HEK293 (cell line): ENCODE measurements around the gene ZNF668.

Experiments
- CTCF ChIA-PET: fragments of 350-600 bp; formaldehyde crosslinking; extraction: SDS; loops from one replicate; lab custom pipeline; 2021; ENCODE audit warnings: antibody characterized with exemption; lab: Yijun Ruan, JAX
- POLR2A ChIA-PET: fragments of 300-600 bp; formaldehyde crosslinking; extraction: SDS; loops from one replicate; lab custom pipeline; 2020; ENCODE audit warnings: antibody characterized with exemption, inconsistent platforms; lab: Yijun Ruan, JAX
- H3K27ac ChIP-seq: fragments of 200-500 bp; sonication (Bioruptor generic); 2 replicates; pipeline ENCODE4 v1.5.1; 2014; ENCODE audit warnings: low read depth, low read length, control low read depth, inconsistent platforms; ENCODE audit errors: extremely low read depth
- H3K36me3 ChIP-seq, 2 experiments: fragments of 200-500 bp in 1 of 2; sonication (Bioruptor generic) in 1 of 2; 1 replicate in 1 of 2; 2 replicates in 1 of 2; pipeline ENCODE4 v1.5.1; 2014 to 2017; ENCODE audit warnings: inconsistent platforms in 2 of 2, low read length in 2 of 2; ENCODE audit not compliant: control insufficient read depth in 2 of 2, insufficient read depth in 1 of 2
- H3K4me1 ChIP-seq: fragments of 200-500 bp; sonication (Bioruptor generic); 2 replicates; pipeline ENCODE4 v1.5.1; 2014; ENCODE audit warnings: mild to moderate bottlenecking, low read length, inconsistent platforms; ENCODE audit not compliant: control insufficient read depth, insufficient read depth
- H3K4me3 ChIP-seq: 2 replicates; pipeline ENCODE4 v1.5.1; 2011; ENCODE audit warnings: low read depth, mild to moderate bottlenecking, control low read depth, low read length, moderate library complexity
- H3K9me3 ChIP-seq: fragments of 200-500 bp; sonication (Bioruptor generic); 2 replicates; pipeline ENCODE4 v1.5.1; 2014; ENCODE audit warnings: low read depth, low read length, inconsistent platforms; ENCODE audit not compliant: control insufficient read depth, insufficient read depth
- REST ChIP-seq: fragments of 450-650 bp; formaldehyde crosslinking; IDR thresholded peaks from 2 replicates; pipeline ENCODE4 v1.5.1; 2016; ENCODE audit warnings: missing biosample characterization, missing genetic modification characterization
- ZBTB17 ChIP-seq: fragments of 450-650 bp; formaldehyde crosslinking; IDR thresholded peaks from 2 replicates; pipeline ENCODE4 v1.5.1; 2016; ENCODE audit warnings: missing biosample characterization, missing genetic modification characterization
- ZNF114 ChIP-seq: fragments of 450-650 bp; formaldehyde crosslinking; IDR thresholded peaks from 2 replicates; pipeline ENCODE4 v1.5.0; 2017; ENCODE audit warnings: missing biosample characterization, missing genetic modification characterization
- ZNF280C ChIP-seq: fragments of 450-650 bp; formaldehyde crosslinking; IDR thresholded peaks from 2 replicates; pipeline ENCODE4 v1.5.1; 2016; ENCODE audit warnings: missing biosample characterization, missing genetic modification characterization
- ZNF518A ChIP-seq: fragments of 450-650 bp; formaldehyde crosslinking; conservative IDR thresholded peaks from 2 replicates; pipeline ENCODE4 v1.5.1; 2016; ENCODE audit warnings: low read depth, missing biosample characterization, missing genetic modification characterization
- ZNF530 ChIP-seq: fragments of 450-650 bp; formaldehyde crosslinking; IDR thresholded peaks from 2 replicates; pipeline ENCODE4 v1.5.1; 2016; ENCODE audit warnings: low read depth, missing biosample characterization, missing genetic modification characterization
- ZNF548 ChIP-seq: fragments of 450-650 bp; formaldehyde crosslinking; IDR thresholded peaks from 2 replicates; pipeline ENCODE4 v1.5.1; 2016; ENCODE audit warnings: missing biosample characterization, missing genetic modification characterization
- ZNF600 ChIP-seq: fragments of 450-650 bp; formaldehyde crosslinking; IDR thresholded peaks from 2 replicates; pipeline ENCODE4 v1.5.1; 2016; ENCODE audit warnings: missing biosample characterization, missing genetic modification characterization
- ZNF677 ChIP-seq: fragments of 450-650 bp; IDR thresholded peaks from 2 replicates; pipeline ENCODE4 v1.5.0; 2018; ENCODE audit warnings: missing biosample characterization, mild to moderate bottlenecking, missing genetic modification characterization, moderate library complexity
- ZNF701 ChIP-seq: fragments of 450-650 bp; formaldehyde crosslinking; IDR thresholded peaks from 2 replicates; pipeline ENCODE4 v1.5.1; 2016; ENCODE audit warnings: missing biosample characterization, missing genetic modification characterization
- ZNF707 ChIP-seq: fragments of 450-650 bp; formaldehyde crosslinking; IDR thresholded peaks from 2 replicates; pipeline ENCODE4 v1.5.1; 2016; ENCODE audit warnings: missing biosample characterization, missing genetic modification characterization
- TF ChIP-seq, protein P1 (sequence below): fragments of 450-650 bp; formaldehyde crosslinking; IDR thresholded peaks from 2 replicates; pipeline ENCODE4 v1.5.1; 2016; ENCODE audit warnings: missing biosample characterization, missing genetic modification characterization

ZNF668 gene

DNA sequence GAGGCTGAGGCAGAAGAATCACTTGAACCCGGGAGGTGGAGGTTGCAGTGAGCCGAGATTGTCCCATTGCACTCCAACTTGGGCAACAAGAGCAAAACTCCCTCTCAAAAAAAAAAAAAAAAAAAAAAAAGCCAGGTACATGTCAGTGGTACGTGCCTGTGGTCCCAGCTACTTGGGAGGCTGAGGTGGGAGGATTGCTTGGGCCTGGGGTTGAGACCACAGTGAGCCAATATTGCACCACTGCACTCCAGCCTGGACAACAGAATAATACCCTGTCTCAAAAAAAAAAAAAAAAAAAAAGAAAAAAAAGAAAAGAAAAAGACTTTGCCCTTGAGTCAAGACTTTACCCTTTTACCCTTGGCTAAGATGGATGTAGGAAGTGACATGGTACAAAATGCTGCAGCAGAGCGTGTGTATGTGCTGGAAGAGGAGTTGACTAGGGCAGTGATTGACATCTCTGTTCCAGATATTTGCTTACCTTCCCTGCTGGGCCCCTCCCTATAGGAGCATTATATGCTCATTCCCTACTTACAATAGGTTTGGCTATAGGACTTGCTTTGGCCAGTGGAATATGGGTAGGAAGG, 30.1 kb downstream of the ZNF668 start:
- ChIA-PET POLR2A (interaction anchor here (0.8 kb wide), 1 partner anchor 163 kb away, joined by 3 read pairs; no protein-coding TSS in a partner anchor), CTCF (no interaction called here)
- Histone ChIP-seq H3K36me3 (peaks cover 0 to 32% of the 10 kb centered on the region in 2 experiments; a peak in 2 of 3 replicates), H3K27ac (no peak overlapping the region), H3K4me3 (no peak overlapping the region), H3K4me1 (no peaks in the 10 kb centered on the region), H3K9me3 (no peaks in the 10 kb centered on the region)
- no peak for TF ChIP-seq ZNF677 (tag by site-specific recombination)
- TF ChIP-seq, protein P1, sequence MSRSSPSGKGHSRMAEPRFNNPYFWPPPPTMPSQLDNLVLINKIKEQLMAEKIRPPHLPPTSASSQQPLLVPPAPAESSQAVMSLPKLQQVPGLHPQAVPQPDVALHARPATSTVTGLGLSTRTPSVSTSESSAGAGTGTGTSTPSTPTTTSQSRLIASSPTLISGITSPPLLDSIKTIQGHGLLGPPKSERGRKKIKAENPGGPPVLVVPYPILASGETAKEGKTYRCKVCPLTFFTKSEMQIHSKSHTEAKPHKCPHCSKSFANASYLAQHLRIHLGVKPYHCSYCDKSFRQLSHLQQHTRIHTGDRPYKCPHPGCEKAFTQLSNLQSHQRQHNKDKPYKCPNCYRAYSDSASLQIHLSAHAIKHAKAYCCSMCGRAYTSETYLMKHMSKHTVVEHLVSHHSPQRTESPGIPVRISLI (tag by site-specific recombination) = peak; percentile 66; the same call in 1 of the 2 replicates

DNA sequence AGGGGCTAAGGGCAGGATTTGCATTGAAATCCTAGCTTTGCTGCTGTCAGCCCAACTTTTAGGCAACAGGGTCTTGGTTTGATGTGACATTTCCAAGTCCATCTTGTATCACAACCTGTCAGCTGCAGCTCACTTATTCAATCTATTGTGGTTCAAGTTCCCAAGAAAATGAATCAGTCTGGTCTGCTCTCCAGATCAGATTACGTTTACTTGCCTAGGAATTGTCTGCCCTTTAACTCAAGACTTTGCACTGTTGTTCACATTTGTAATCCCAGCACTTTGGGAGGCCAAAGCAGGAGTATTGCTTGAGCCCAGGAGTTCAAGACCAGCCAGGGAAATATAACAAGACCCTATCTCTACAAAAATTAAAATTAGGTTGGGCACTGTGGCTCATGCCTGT, 30.7 kb downstream of the ZNF668 start:
- no peaks in the 10 kb centered on the region for H3K4me1 ChIP-seq
- no peak overlapping the region for H3K27ac ChIP-seq
- TF ChIP-seq ZNF600 (peak; percentile 65; the same call in 1 of the 2 replicates), ZBTB17 (tag by site-specific recombination) (0 out of 2 replicates have a peak, but pooled peaks have one; percentile 43), ZNF114 (no peak), ZNF548 (tag by site-specific recombination) (no peak), ZNF530 (tag by site-specific recombination) (no peak), ZNF518A (tag by site-specific recombination) (no peak), ZNF707 (no peak), ZNF280C (tag by site-specific recombination) (no peak)
- no peaks in the 10 kb centered on the region for H3K9me3 ChIP-seq
- ChIA-PET POLR2A (interaction anchor here (0.8 kb wide), 1 partner anchor 164 kb away, joined by 3 read pairs; no protein-coding TSS in a partner anchor), CTCF (interaction anchor here (1.4 kb wide), 1 partner anchor 52 kb away, joined by 8 read pairs; no protein-coding TSS in a partner anchor)
- peaks cover 0 to 38% of the 10 kb centered on the region in 2 experiments; a peak in 2 of 3 replicates for H3K36me3 ChIP-seq
- H3K4me3 ChIP-seq = no peak overlapping the region

- ChIA-PET POLR2A (interaction anchor here (1.5 kb wide), 1 partner anchor 31 kb away, joined by 4 read pairs; the partner anchor contains the start of genes ZNF646 and ZNF668), CTCF (interaction anchor here (0.6 to 2.1 kb wide), 4 partner anchors 53 to 1195 kb away, joined by 3 to 8 read pairs (median 4); partner anchors contain the start of gene HSD3B7)
- no peak for TF ChIP-seq ZNF701 (tag by site-specific recombination)
- TF ChIP-seq REST (tag by site-specific recombination) = peak; percentile 88
- Histone ChIP-seq H3K4me1 (no peaks in the 10 kb centered on the region), H3K9me3 (no peaks in the 10 kb centered on the region), H3K27ac (no peak overlapping the region), H3K36me3 (peaks cover 0 to 43% of the 10 kb centered on the region in 2 experiments; a peak in 2 of 3 replicates), H3K4me3 (no peak overlapping the region)
Measured at GRCh38 chr16:31042866-31043265, 31.2 kb downstream of the ZNF668 start.
